IMR-90 (cell line): Measurements from ENCODE around the gene GAREM1.

Experiments
- BHLHE40 ChIP-seq: fragments of 150-350 bp; IDR thresholded peaks from 2 replicates; pipeline ENCODE4 v1.6.1; 2016; ENCODE audit warnings: mild to moderate bottlenecking, low read depth, low read length
- MAZ ChIP-seq: IDR thresholded peaks from 2 replicates; pipeline ENCODE4 v1.6.1; 2012; ENCODE audit warnings: low read depth, mild to moderate bottlenecking, low read length, improper control_type of control experiment, moderate library complexity, borderline replicate concordance
- RFX5 ChIP-seq: IDR thresholded peaks from 2 replicates; pipeline ENCODE4 v1.8.0; 2012; ENCODE audit warnings: low read depth, mild to moderate bottlenecking, low read length, moderate library complexity
- TF ChIP-seq, protein P1 (sequence below): conservative IDR thresholded peaks from 2 replicates; pipeline ENCODE4 v1.5.1; 2012; ENCODE audit warnings: mild to moderate bottlenecking, low read depth, low read length, improper control_type of control experiment

GRCh38 chr18:32249147-32249929, 221.3 kb downstream of the GAREM1 start:
- TF ChIP-seq RFX5 = no peak
- TF ChIP-seq, protein P1, sequence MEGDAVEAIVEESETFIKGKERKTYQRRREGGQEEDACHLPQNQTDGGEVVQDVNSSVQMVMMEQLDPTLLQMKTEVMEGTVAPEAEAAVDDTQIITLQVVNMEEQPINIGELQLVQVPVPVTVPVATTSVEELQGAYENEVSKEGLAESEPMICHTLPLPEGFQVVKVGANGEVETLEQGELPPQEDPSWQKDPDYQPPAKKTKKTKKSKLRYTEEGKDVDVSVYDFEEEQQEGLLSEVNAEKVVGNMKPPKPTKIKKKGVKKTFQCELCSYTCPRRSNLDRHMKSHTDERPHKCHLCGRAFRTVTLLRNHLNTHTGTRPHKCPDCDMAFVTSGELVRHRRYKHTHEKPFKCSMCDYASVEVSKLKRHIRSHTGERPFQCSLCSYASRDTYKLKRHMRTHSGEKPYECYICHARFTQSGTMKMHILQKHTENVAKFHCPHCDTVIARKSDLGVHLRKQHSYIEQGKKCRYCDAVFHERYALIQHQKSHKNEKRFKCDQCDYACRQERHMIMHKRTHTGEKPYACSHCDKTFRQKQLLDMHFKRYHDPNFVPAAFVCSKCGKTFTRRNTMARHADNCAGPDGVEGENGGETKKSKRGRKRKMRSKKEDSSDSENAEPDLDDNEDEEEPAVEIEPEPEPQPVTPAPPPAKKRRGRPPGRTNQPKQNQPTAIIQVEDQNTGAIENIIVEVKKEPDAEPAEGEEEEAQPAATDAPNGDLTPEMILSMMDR = no peak
- TF ChIP-seq MAZ = no peak
- TF ChIP-seq BHLHE40 = no peak
